LNCaP clone FGC (cell line): Measurements from ENCODE around the gene KBTBD2.
"Not testable (repeated sequence)": the region's sequence is repeated elsewhere in the genome, so short reads cannot be mapped to it uniquely, and the experiment has no call there.

ENCODE experiments used
- DNase-seq: peaks from one replicate; pipeline ENCODE4 v3.0.0-alpha.2; 2011; ENCODE audit warnings: low read depth
- H3K4me3 ChIP-seq: 2 replicates; pipeline ENCODE4 v1.5.1; 2011; ENCODE audit warnings: mild to moderate bottlenecking, low read depth, low read length, control low read depth
- CTCF ChIP-seq: IDR thresholded peaks from 2 replicates; pipeline ENCODE4 v1.5.1; 2012; ENCODE audit warnings: mild to moderate bottlenecking; ENCODE audit not compliant: control insufficient read depth, insufficient read depth; ENCODE audit errors: extremely low read depth

The KBTBD2 gene

GRCh38 chr7:32929430-32930143 lies 38.0 kb upstream of the KBTBD2 start:
- no peak overlapping the region for H3K4me3 ChIP-seq
- no peak for TF ChIP-seq CTCF
- DNase-seq = no peak

- TF ChIP-seq CTCF = no peak
- DNase-seq = no peak
- no peak overlapping the region for H3K4me3 ChIP-seq
Measured at GRCh38 chr7:32928785-32929298, 37.3 kb upstream of the KBTBD2 start.

- no peak for TF ChIP-seq CTCF
- no peak overlapping the region for H3K4me3 ChIP-seq
- no peak for DNase-seq
Measured at GRCh38 chr7:32921896-32922295, 30.3 kb upstream of the KBTBD2 start.

GRCh38 chr7:32916994-32917393 lies 25.4 kb upstream of the KBTBD2 start:
- not testable (repeated sequence) for H3K4me3 ChIP-seq

GRCh38 chr7:32916006-32916405 lies 24.4 kb upstream of the KBTBD2 start:
- no peak overlapping the region for H3K4me3 ChIP-seq
- no peak for TF ChIP-seq CTCF
- DNase-seq = no peak

More at GRCh38 chr7:32916994-32917393, 25.4 kb upstream of the KBTBD2 start:
- DNase-seq = not testable (repeated sequence)

GRCh38 chr7:32915041-32915536 lies 23.5 kb upstream of the KBTBD2 start:
- TF ChIP-seq CTCF = no peak
- no peak for DNase-seq

GRCh38 chr7:32914184-32914583 lies 22.6 kb upstream of the KBTBD2 start:
- H3K4me3 ChIP-seq = no peak overlapping the region
- DNase-seq = no peak
- TF ChIP-seq CTCF = no peak

More at GRCh38 chr7:32915041-32915536, 23.5 kb upstream of the KBTBD2 start:
- H3K4me3 ChIP-seq = no peak overlapping the region
